SK-N-SH (cell line): ENCODE data around the gene PACSIN1.

Experiments
- EP300 ChIP-seq, 2 experiments: IDR thresholded peaks; 2 replicates each; pipeline versions ENCODE4 v1.4.0 to v1.6.1; 2012; ENCODE audit warnings: borderline replicate concordance in 1 of 2, low read depth in 1 of 2, low read length in 1 of 2
- FOXM1 ChIP-seq: IDR thresholded peaks from 2 replicates; pipeline ENCODE4 v1.4.0; 2012; ENCODE audit warnings: low read depth, mild to moderate bottlenecking
- GABPA ChIP-seq: IDR thresholded peaks from 2 replicates; pipeline ENCODE4 v1.4.0; 2012; ENCODE audit warnings: low read depth, mild to moderate bottlenecking
- JUND ChIP-seq: IDR thresholded peaks from 2 replicates; pipeline ENCODE4 v1.4.0; 2012
- MXI1 ChIP-seq: IDR thresholded peaks from 2 replicates; pipeline ENCODE4 v1.6.1; 2012; ENCODE audit warnings: mild to moderate bottlenecking, low read depth, low read length, improper control_type of control experiment
- RAD21 ChIP-seq: IDR thresholded peaks from 2 replicates; pipeline ENCODE4 v1.6.1; 2012; ENCODE audit warnings: mild to moderate bottlenecking, low read length
- RCOR1 ChIP-seq: fragments of 150-350 bp; IDR thresholded peaks from 2 replicates; pipeline ENCODE4 v1.6.1; 2017; ENCODE audit warnings: antibody characterized with exemption, low read length
- TAF1 ChIP-seq: IDR thresholded peaks from 2 replicates; pipeline ENCODE4 v1.6.1; 2012; ENCODE audit warnings: low read depth, mild to moderate bottlenecking, low read length, moderate library complexity, borderline replicate concordance
- TEAD4 ChIP-seq: IDR thresholded peaks from 2 replicates; pipeline ENCODE4 v1.4.0; 2012; ENCODE audit warnings: mild to moderate bottlenecking, borderline replicate concordance; ENCODE audit not compliant: insufficient read depth
- TF ChIP-seq, protein P1 (sequence below): IDR thresholded peaks from 2 replicates; pipeline ENCODE4 v1.4.0; 2012; ENCODE audit warnings: low read depth
- TF ChIP-seq, protein P2 (sequence below): IDR thresholded peaks from 2 replicates; pipeline ENCODE4; 2012
- TF ChIP-seq, protein P3 (sequence below): fragments of 200-600 bp; sonication (generic); IDR thresholded peaks from 2 replicates; pipeline ENCODE4 v1.6.1; 2017; ENCODE audit warnings: antibody characterized with exemption, mild to moderate bottlenecking, moderate library complexity
- TF ChIP-seq, protein P4 (sequence below): fragments of 150-350 bp; IDR thresholded peaks from 2 replicates; pipeline ENCODE4 v1.6.1; 2017; ENCODE audit warnings: antibody characterized with exemption, low read length, low read depth, borderline replicate concordance

DNA sequence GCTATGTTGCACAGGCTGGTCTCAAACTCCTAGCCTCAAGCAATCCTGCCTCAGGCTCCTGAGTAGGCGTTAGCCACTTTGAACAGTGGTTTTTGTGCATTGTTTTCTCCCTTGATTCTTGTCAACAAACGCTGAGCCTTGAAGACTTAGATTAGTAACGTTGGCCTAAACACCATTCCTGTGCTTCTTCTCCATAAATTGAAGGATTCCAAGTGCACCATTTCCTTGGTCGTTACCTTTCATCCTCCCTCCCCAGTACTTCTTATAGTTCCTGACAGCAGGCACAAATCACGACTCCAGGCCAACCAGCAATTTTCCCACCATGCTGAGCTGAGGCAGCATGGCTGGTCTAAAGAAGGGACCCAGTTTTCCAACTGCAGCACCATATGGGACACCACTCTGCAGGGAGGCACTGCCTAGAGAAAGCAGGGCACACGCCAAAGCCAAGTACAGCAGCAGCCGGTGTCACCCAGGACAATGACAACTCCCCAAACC, 49.0 kb upstream of the PACSIN1 start:
- TF ChIP-seq, protein P1, sequence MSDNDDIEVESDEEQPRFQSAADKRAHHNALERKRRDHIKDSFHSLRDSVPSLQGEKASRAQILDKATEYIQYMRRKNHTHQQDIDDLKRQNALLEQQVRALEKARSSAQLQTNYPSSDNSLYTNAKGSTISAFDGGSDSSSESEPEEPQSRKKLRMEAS = no peak
- TF ChIP-seq, protein P2, sequence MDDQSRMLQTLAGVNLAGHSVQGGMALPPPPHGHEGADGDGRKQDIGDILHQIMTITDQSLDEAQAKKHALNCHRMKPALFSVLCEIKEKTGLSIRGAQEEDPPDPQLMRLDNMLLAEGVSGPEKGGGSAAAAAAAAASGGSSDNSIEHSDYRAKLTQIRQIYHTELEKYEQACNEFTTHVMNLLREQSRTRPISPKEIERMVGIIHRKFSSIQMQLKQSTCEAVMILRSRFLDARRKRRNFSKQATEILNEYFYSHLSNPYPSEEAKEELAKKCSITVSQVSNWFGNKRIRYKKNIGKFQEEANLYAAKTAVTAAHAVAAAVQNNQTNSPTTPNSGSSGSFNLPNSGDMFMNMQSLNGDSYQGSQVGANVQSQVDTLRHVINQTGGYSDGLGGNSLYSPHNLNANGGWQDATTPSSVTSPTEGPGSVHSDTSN = no peak
- TF ChIP-seq, protein P3, sequence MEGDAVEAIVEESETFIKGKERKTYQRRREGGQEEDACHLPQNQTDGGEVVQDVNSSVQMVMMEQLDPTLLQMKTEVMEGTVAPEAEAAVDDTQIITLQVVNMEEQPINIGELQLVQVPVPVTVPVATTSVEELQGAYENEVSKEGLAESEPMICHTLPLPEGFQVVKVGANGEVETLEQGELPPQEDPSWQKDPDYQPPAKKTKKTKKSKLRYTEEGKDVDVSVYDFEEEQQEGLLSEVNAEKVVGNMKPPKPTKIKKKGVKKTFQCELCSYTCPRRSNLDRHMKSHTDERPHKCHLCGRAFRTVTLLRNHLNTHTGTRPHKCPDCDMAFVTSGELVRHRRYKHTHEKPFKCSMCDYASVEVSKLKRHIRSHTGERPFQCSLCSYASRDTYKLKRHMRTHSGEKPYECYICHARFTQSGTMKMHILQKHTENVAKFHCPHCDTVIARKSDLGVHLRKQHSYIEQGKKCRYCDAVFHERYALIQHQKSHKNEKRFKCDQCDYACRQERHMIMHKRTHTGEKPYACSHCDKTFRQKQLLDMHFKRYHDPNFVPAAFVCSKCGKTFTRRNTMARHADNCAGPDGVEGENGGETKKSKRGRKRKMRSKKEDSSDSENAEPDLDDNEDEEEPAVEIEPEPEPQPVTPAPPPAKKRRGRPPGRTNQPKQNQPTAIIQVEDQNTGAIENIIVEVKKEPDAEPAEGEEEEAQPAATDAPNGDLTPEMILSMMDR = no peak
- TF ChIP-seq TAF1 = no peak
- TF ChIP-seq MXI1 = no peak
- TF ChIP-seq FOXM1 = no peak
- TF ChIP-seq, protein P4, sequence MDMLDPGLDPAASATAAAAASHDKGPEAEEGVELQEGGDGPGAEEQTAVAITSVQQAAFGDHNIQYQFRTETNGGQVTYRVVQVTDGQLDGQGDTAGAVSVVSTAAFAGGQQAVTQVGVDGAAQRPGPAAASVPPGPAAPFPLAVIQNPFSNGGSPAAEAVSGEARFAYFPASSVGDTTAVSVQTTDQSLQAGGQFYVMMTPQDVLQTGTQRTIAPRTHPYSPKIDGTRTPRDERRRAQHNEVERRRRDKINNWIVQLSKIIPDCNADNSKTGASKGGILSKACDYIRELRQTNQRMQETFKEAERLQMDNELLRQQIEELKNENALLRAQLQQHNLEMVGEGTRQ = no peak
- TF ChIP-seq JUND = no peak
- no peak for TF ChIP-seq GABPA
- no peak for TF ChIP-seq RCOR1
- no peak for TF ChIP-seq EP300 (IDR thresholded peaks at IDR 0.05; ENCODE audit: borderline replicate concordance in 1 of 2, low read depth in 1 of 2, low read length in 1 of 2)
- no peak for TF ChIP-seq RAD21
- TF ChIP-seq TEAD4 = no peak
